Ovary (tissue), 9 donors: ENCODE data around the gene SEMA4D. TPM values are rescaled to one million over a fixed set of nuclear protein-coding genes. Genes with fewer than 3 reads are reported as not detected.

Experiments used
- DNase-seq, 5 donors: peaks; one replicate each; pipeline ENCODE4 v3.0.0-alpha.2; 2019 to 2020
- H3K27ac ChIP-seq, 2 donors: fragments of 200-600 bp; one replicate each; pipeline versions ENCODE4 v1.5.1 to v1.8.0; 2019 to 2022
- H3K27me3 ChIP-seq: fragments of 200-600 bp; one replicate; pipeline ENCODE4 v1.8.0; 2022
- H3K36me3 ChIP-seq: fragments of 200-600 bp; sonication (generic); one replicate; pipeline ENCODE4 v1.5.1; 2019
- H3K4me1 ChIP-seq: one replicate; pipeline ENCODE4 v1.8.1; 2013; ENCODE audit warnings: mild to moderate bottlenecking, moderate library complexity; ENCODE audit not compliant: insufficient read depth
- H3K4me3 ChIP-seq: fragments of 200-600 bp; sonication (generic); one replicate; pipeline ENCODE4 v1.5.1; 2017
- H3K9me3 ChIP-seq, 2 donors: fragments of 200-600 bp in 1 of 2; sonication (generic) in 1 of 2; one replicate each; pipeline versions ENCODE4 v1.5.1 to v1.8.1; 2013 to 2019; ENCODE audit warnings: mild to moderate bottlenecking in 1 of 2, moderate library complexity in 1 of 2
- EP300 ChIP-seq: sonication (generic); formaldehyde crosslinking; IDR thresholded peaks from one replicate; pipeline ENCODE4 v1.6.1; 2017; ENCODE audit warnings: antibody characterized with exemption
- POLR2A ChIP-seq: fragments of 450-650 bp; IDR thresholded peaks from one replicate; pipeline ENCODE4 v1.6.1; 2017; ENCODE audit warnings: antibody characterized with exemption, mild to moderate bottlenecking, moderate library complexity
- WGBS, 3 donors: extraction: QIAGEN DNeasy Blood & Tissue Kit in 1 of 3; methylation state at CpG; one replicate each; pipeline versions ENCODE4 v1.1.5 to v1.1.7; 2013 to 2017; 5-methylcytosine and 5-hydroxymethylcytosine counted together
- intact Hi-C, 4 donors: fragments of 100-400 bp; cut with DNase I; formaldehyde crosslinking; loops; one replicate each; pipeline versions ENCODE4 v1.11.0 to v1.15.1; 2022 to 2023
- polyA plus RNA-seq, 2 donors: library from polyadenylated mRNA; stranded (reverse); fragments of 200-250 nt in 1 of 2; fragments of 350-450 nt in 1 of 2; fragmentation: Illumina TruSeq in 1 of 2; extraction: RNeasy Lipid Tissue Mini Kit (QIAGEN cat#74804) in 1 of 2; gene quantifications; one replicate each; pipeline ENCODE4 v1.2.3, GENCODE V29; 2013 to 2014
- total RNA-seq, 7 donors: library from RNA; depleted of rRNA in 2 of 7; stranded (reverse); fragments of >200 nt in 2 of 7; fragmentation: NEBNext Ultra II Directional in 3 of 7; extraction: Animal tissue kit (Norgen Biotek cat#: 25700) in 3 of 7; gene quantifications; one replicate each; pipeline versions ENCODE4 v1.1.0 to v1.2.4, GENCODE V29; 2016 to 2023
- TF ChIP-seq, protein P1 (sequence below), 3 donors: fragments of 450-650 bp in 2 of 3; fragments of 200-600 bp in 1 of 3; IDR thresholded peaks; one replicate each; pipeline versions ENCODE4 v1.5.1 to v1.8.0; 2016 to 2022; ENCODE audit warnings: antibody characterized with exemption in 3 of 3, mild to moderate bottlenecking in 1 of 3
- donor health status: DM: no; HTN: no; CAD: no; lungs with moderate emphysema.
- donor health status: DM: no; HTN: no; CAD: no.
- donor health status: Bipolar disorder and iron deficiency.
- donor health status: DM: yes; HTN: yes; CAD: no.
- donor health status: DM: no; HTN: no; CAD: no.
- donor health status: DM: yes; HTN: yes; CAD: no.

SEMA4D gene
- total and polyA plus RNA-seq, 9 donors = 6.0 to 27.2 (median 16.7) TPM

DNA sequence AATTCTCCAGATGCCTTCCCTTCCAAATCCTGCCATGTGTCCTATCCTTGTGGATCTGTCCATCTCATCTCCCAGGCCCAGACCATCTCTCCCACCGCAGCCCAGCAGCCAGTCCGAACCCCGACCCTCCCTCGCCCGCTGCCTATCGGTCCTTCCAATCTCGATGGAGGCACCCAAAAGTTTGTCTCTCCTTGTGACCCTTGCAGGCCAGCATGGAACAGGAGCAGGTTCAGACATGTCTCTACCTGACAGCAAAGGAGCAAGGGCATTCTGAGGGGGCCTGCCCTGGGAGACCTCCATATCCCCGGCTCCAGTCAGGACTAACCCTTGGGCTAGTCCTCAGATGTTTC is 51.0 kb downstream of the SEMA4D start:
- no peak for TF ChIP-seq EP300
- no peak for TF ChIP-seq POLR2A
- TF ChIP-seq, protein P1, sequence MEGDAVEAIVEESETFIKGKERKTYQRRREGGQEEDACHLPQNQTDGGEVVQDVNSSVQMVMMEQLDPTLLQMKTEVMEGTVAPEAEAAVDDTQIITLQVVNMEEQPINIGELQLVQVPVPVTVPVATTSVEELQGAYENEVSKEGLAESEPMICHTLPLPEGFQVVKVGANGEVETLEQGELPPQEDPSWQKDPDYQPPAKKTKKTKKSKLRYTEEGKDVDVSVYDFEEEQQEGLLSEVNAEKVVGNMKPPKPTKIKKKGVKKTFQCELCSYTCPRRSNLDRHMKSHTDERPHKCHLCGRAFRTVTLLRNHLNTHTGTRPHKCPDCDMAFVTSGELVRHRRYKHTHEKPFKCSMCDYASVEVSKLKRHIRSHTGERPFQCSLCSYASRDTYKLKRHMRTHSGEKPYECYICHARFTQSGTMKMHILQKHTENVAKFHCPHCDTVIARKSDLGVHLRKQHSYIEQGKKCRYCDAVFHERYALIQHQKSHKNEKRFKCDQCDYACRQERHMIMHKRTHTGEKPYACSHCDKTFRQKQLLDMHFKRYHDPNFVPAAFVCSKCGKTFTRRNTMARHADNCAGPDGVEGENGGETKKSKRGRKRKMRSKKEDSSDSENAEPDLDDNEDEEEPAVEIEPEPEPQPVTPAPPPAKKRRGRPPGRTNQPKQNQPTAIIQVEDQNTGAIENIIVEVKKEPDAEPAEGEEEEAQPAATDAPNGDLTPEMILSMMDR (IDR thresholded peaks at IDR 0.05) = no peak
- peaks cover 5% of the 10 kb centered on the region for H3K4me1 ChIP-seq
- DNase-seq = no peak
- H3K36me3 ChIP-seq = no peaks in the 10 kb centered on the region
- no peak overlapping the region for H3K4me3 ChIP-seq
- H3K27ac ChIP-seq = no peak overlapping the region
- intact Hi-C loops = no loop called here
- no peaks in the 10 kb centered on the region for H3K27me3 ChIP-seq
- no peaks in the 10 kb centered on the region for H3K9me3 ChIP-seq
- 91 to 99% (median 96%) methylated on average over 8 of the region's 8 CpGs for WGBS, 3 donors

DNA sequence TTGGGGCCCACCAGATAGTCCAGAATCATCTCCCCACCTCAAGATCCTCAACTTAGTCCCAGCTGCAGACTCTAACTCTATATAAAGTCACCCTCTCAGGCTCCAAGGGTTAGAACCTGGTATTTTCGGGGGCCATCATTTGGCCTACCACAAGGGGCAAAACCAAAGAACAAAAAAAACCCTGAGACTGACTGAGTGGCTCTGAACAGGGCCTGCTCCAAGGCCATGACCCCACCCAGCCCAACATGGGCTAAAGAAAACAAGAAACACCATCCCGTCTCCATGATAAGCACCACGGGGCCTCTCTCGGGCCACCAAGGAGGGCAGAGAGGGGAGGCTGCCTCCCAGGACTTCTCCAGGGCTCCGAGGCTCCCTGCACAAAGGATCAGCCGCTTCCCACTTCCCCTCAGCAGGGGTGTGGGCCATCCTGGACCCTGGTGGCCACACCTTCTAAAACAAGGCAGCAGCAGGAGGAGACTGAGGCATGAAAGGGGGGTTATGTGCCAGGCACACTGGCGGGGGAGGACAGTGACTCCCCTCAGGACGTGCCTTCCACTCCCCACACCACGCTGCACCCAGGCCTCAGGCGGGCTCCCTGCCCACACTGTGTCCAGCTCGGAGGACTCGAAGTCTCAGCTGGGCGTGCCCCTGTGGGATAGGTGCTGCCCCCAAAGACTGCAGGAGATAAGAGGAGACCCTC is 51.5 kb downstream of the SEMA4D start:
- no peaks in the 10 kb centered on the region for H3K9me3 ChIP-seq
- H3K27me3 ChIP-seq = no peaks in the 10 kb centered on the region
- H3K4me1 ChIP-seq = peaks cover 6% of the 10 kb centered on the region
- no peak overlapping the region for H3K4me3 ChIP-seq
- no peaks in the 10 kb centered on the region for H3K36me3 ChIP-seq
- DNase-seq = no peak
- intact Hi-C loops = no loop called here
- H3K27ac ChIP-seq = no peak overlapping the region
- no peak for TF ChIP-seq POLR2A
- TF ChIP-seq, protein P1 (IDR thresholded peaks at IDR 0.05) = no peak
- no peak for TF ChIP-seq EP300
- WGBS, 3 donors = 91 to 93% (median 92%) methylated on average over 13 of the region's 13 CpGs

DNA sequence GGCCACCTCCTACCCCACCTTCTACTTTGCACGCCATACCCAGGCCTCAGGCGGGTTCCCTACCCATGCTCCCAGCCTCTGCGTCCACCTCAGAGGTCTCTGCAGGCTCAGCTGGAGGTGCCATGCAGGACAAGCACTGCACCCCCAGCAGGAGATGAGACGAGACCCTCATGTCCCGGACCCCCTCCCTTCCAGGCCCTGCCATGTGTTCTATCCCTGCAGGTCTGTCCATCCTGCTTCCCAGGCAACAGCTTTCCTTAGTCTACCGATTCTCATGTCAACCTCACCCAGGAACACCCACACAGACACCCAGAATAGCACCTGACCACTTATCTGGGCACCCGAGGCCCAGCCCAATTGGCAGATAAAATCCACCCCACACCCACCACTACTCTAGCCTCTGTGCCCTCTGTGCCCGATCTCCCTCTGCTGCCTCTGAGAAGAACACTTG is 52.1 kb downstream of the SEMA4D start:
- TF ChIP-seq, protein P1 (IDR thresholded peaks at IDR 0.05) = no peak
- TF ChIP-seq POLR2A = no peak
- TF ChIP-seq EP300 = no peak
- intact Hi-C loops = no loop called here

GRCh38 chr9:89444925-89445765 is 52.8 kb downstream of the SEMA4D start:
- WGBS, 3 donors = 89 to 91% (median 89%) methylated on average over 16 of the region's 16 CpGs
- intact Hi-C loops = no loop called here
- Histone ChIP-seq H3K27ac (no peak overlapping the region), H3K4me1 (peaks cover 6% of the 10 kb centered on the region), H3K9me3 (no peaks in the 10 kb centered on the region), H3K36me3 (no peaks in the 10 kb centered on the region), H3K27me3 (no peaks in the 10 kb centered on the region), H3K4me3 (no peak overlapping the region)
- no peak for TF ChIP-seq EP300
- TF ChIP-seq, protein P1 (IDR thresholded peaks at IDR 0.05) = no peak
- TF ChIP-seq POLR2A = no peak
- DNase-seq = no peak

More for the DNA sequence above, 52.1 kb downstream of the SEMA4D start:
- Histone ChIP-seq H3K27me3 (no peaks in the 10 kb centered on the region), H3K27ac (no peak overlapping the region), H3K9me3 (no peaks in the 10 kb centered on the region), H3K36me3 (no peaks in the 10 kb centered on the region), H3K4me3 (no peak overlapping the region), H3K4me1 (peaks cover 6% of the 10 kb centered on the region)
- 94 to 95% (median 95%) methylated on average over 8 of the region's 8 CpGs for WGBS, 3 donors
- DNase-seq = no peak
